OCI-LY3 (cell line): Measurements from ENCODE around the gene C1QTNF2.

Experiments used
- EZH2phosphoT487 ChIP-seq: fragments of 200-600 bp; shearing (Covaris generic); IDR thresholded peaks from 2 replicates; pipeline ENCODE4 v1.6.1; 2018; ENCODE audit warnings: antibody characterized with exemption, mixed run types, low read depth
- TF ChIP-seq, protein P1 (sequence below): fragments of 200-600, 300-600 bp; sonication (generic); IDR thresholded peaks from 2 replicates; pipeline ENCODE4 v1.5.1; 2014; ENCODE audit warnings: antibody characterized with exemption, low read length, low read depth

DNA sequence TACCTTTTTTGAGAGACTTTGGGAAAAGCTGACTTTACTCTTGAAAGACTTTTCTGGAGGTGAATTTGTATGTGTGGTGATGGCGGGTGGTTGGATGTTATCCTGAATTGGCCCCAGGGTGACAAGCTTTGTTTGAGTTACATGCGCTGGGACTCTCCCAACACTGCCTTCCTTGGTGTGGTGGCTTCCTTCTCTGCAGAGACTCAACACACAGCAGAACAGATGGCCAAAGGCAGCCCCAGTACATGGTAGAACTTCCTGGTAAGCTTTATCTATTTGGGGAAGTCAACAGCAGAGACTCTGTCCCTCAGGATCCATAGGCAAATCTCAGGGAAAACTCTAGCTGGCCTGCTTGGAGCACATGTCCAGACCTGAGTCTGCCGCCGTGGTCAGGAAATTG, 18.1 kb downstream of the C1QTNF2 start:
- TF ChIP-seq, protein P1, sequence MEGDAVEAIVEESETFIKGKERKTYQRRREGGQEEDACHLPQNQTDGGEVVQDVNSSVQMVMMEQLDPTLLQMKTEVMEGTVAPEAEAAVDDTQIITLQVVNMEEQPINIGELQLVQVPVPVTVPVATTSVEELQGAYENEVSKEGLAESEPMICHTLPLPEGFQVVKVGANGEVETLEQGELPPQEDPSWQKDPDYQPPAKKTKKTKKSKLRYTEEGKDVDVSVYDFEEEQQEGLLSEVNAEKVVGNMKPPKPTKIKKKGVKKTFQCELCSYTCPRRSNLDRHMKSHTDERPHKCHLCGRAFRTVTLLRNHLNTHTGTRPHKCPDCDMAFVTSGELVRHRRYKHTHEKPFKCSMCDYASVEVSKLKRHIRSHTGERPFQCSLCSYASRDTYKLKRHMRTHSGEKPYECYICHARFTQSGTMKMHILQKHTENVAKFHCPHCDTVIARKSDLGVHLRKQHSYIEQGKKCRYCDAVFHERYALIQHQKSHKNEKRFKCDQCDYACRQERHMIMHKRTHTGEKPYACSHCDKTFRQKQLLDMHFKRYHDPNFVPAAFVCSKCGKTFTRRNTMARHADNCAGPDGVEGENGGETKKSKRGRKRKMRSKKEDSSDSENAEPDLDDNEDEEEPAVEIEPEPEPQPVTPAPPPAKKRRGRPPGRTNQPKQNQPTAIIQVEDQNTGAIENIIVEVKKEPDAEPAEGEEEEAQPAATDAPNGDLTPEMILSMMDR = no peak
- no peak for TF ChIP-seq EZH2phosphoT487
